ENCODE measurements around the gene GPR162. TPM values are rescaled to one million over a fixed set of nuclear protein-coding genes. Genes with fewer than 3 reads are reported as not detected.

GPR162 gene
- polyA plus RNA-seq, 1 donor from 2014 or later: 82.8 TPM

- peak; percentile 40 for TF ChIP-seq REST (IDR thresholded peaks at IDR 0.05; ENCODE audit: borderline replicate concordance)
- peak; percentile 6 for TF ChIP-seq POLR2AphosphoS5 (IDR thresholded peaks at IDR 0.05)
- TF ChIP-seq CTCF (IDR thresholded peaks at IDR 0.05; ENCODE audit: poor library complexity, severe bottlenecking): no peak
- Histone ChIP-seq H3K4me3 (ENCODE audit: low read length) (no peak overlapping the region), H3K9ac (ENCODE audit: low read length) (no peak overlapping the region), H3K9me3 (ENCODE audit: low read length) (no peaks in the 10 kb centered on the region), H3K27ac (ENCODE audit: low read length) (peak overlapping the region; percentile 30), H3K4me2 (ENCODE audit: low read length) (no peak overlapping the region), H3K27me3 (ENCODE audit: insufficient read depth, low read depth, low read length) (no peaks in the 10 kb centered on the region), H3K79me2 (replicated peaks; ENCODE audit: insufficient read depth, low read length) (no peaks in the 10 kb centered on the region), H3F3A (ENCODE audit: insufficient read depth, low read length, poor library complexity, severe bottlenecking) (no peaks in the 10 kb centered on the region), H4K20me1 (ENCODE audit: insufficient read depth) (no peaks in the 10 kb centered on the region), H3K9me2 (ENCODE audit: insufficient read depth, low read length) (no peaks in the 10 kb centered on the region), H3K36me3 (ENCODE audit: insufficient read depth, low read length) (no peaks in the 10 kb centered on the region), H2AFZ (ENCODE audit: low read depth, low read length) (peak overlapping the region; percentile 34)
Observed at GRCh38 chr12:6786416-6787094, 35.1 kb upstream of the GPR162 start.

- no peaks in the 10 kb centered on the region for H3K79me2 ChIP-seq (replicated peaks; ENCODE audit: insufficient read depth, low read length)
- no peaks in the 10 kb centered on the region for H3K27me3 ChIP-seq (ENCODE audit: insufficient read depth, low read depth, low read length)
- peak overlapping the region; percentile 30 for H3K27ac ChIP-seq (ENCODE audit: low read length)
- H3K4me2 ChIP-seq (ENCODE audit: low read length): no peak overlapping the region
- H3K9me3 ChIP-seq (ENCODE audit: low read length): no peaks in the 10 kb centered on the region
- no peaks in the 10 kb centered on the region for H3K9me2 ChIP-seq (ENCODE audit: insufficient read depth, low read length)
- no peak overlapping the region for H2AFZ ChIP-seq (ENCODE audit: low read depth, low read length)
- no peaks in the 10 kb centered on the region for H3F3A ChIP-seq (ENCODE audit: insufficient read depth, low read length, poor library complexity, severe bottlenecking)
- H3K4me3 ChIP-seq (ENCODE audit: low read length): no peak overlapping the region
- no peak for TF ChIP-seq CTCF (IDR thresholded peaks at IDR 0.05; ENCODE audit: poor library complexity, severe bottlenecking)
- TF ChIP-seq TAF1 (IDR thresholded peaks at IDR 0.05; ENCODE audit: low read depth): no peak
- H3K36me3 ChIP-seq (ENCODE audit: insufficient read depth, low read length): no peaks in the 10 kb centered on the region
- no peaks in the 10 kb centered on the region for H4K20me1 ChIP-seq (ENCODE audit: insufficient read depth)
- no peak overlapping the region for H3K9ac ChIP-seq (ENCODE audit: low read length)
Observed at GRCh38 chr12:6787309-6787708, 34.3 kb upstream of the GPR162 start.

All from neural cell (in vitro differentiated cells).